Osteoblast (primary cell): ENCODE measurements around the gene PDLIM5. TPM values are rescaled to one million over a fixed set of nuclear protein-coding genes. Genes with fewer than 3 reads are reported as not detected.

ENCODE experiments used
- DNase-seq: peaks from one replicate; pipeline ENCODE4 v3.0.0; 2011; ENCODE audit warnings: low spot score, mixed read lengths; ENCODE audit not compliant: insufficient read length; ENCODE audit errors: missing footprints
- H2AFZ ChIP-seq: 2 replicates; pipeline ENCODE4 v1.6.0; 2011; ENCODE audit warnings: mild to moderate bottlenecking, low read length
- H3K27ac ChIP-seq: 2 replicates; pipeline ENCODE4 v1.5.1; 2011; ENCODE audit warnings: mild to moderate bottlenecking, low read depth, low read length, moderate library complexity
- H3K27me3 ChIP-seq: 2 replicates; pipeline ENCODE4 v1.6.0; 2012; ENCODE audit warnings: mild to moderate bottlenecking, control low read depth, inconsistent platforms, low read length, moderate library complexity; ENCODE audit not compliant: insufficient read depth
- H3K36me3 ChIP-seq: 2 replicates; pipeline ENCODE4 v1.5.1; 2011; ENCODE audit warnings: mild to moderate bottlenecking, low read length, control low read depth, moderate library complexity; ENCODE audit not compliant: insufficient read depth
- H3K4me1 ChIP-seq: 2 replicates; pipeline ENCODE4 v1.5.1; 2011; ENCODE audit warnings: mild to moderate bottlenecking, low read length, control low read depth, moderate library complexity; ENCODE audit not compliant: insufficient read depth
- H3K4me2 ChIP-seq: 2 replicates; pipeline ENCODE4 v1.6.0; 2011; ENCODE audit warnings: mild to moderate bottlenecking, low read length; ENCODE audit not compliant: insufficient read depth
- H3K4me3 ChIP-seq: fragments of 200-600 bp; sonication (generic); 3 replicates; pipeline ENCODE4 v1.5.1; 2012; ENCODE audit warnings: mild to moderate bottlenecking, low read length, inconsistent platforms; ENCODE audit not compliant: insufficient read depth
- H3K79me2 ChIP-seq: 2 replicates; pipeline ENCODE4 v1.6.0; 2012; ENCODE audit warnings: mild to moderate bottlenecking, low read length, control low read depth, inconsistent platforms; ENCODE audit not compliant: insufficient read depth
- H3K9me3 ChIP-seq: 2 replicates; pipeline ENCODE4 v1.5.1; 2011; ENCODE audit warnings: low read depth, low read length, control low read depth
- H4K20me1 ChIP-seq: 2 replicates; pipeline ENCODE4 v1.6.0; 2012; ENCODE audit warnings: mild to moderate bottlenecking, low read length, control low read depth; ENCODE audit not compliant: insufficient read depth
- CTCF ChIP-seq: IDR thresholded peaks from 2 replicates; pipeline ENCODE4 v1.5.1; 2011; ENCODE audit warnings: mild to moderate bottlenecking, low read depth, low read length, moderate library complexity; ENCODE audit errors: extremely low read depth
- total RNA-seq: library from RNA; depleted of rRNA; stranded (reverse); fragments of >200 nt; gene quantifications from 2 replicates; pipeline ENCODE4 v1.2.3, GENCODE V29; 2012

PDLIM5 gene
- total RNA-seq, 1 donor = 312 TPM

GRCh38 chr4:94413085-94413840 lies 38.5 kb upstream of the PDLIM5 start:
- Histone ChIP-seq H3K27ac (peak overlapping the region; percentile 97), H3K27me3 (no peaks in the 10 kb centered on the region), H3K36me3 (no peaks in the 10 kb centered on the region), H3K4me3 (peak overlapping the region; percentile 46), H3K9me3 (no peaks in the 10 kb centered on the region), H4K20me1 (no peaks in the 10 kb centered on the region), H2AFZ (no peak overlapping the region), H3K4me2 (peak overlapping the region; percentile 76), H3K4me1 (peaks cover 60% of the 10 kb centered on the region), H3K79me2 (no peaks in the 10 kb centered on the region)
- no peak for DNase-seq
- TF ChIP-seq CTCF = no peak

GRCh38 chr4:94414907-94415306 lies 36.8 kb upstream of the PDLIM5 start:
- TF ChIP-seq CTCF = no peak

GRCh38 chr4:94415448-94415847 lies 36.3 kb upstream of the PDLIM5 start:
- H4K20me1 ChIP-seq = no peaks in the 10 kb centered on the region
- H3K27me3 ChIP-seq = no peaks in the 10 kb centered on the region
- H3K4me1 ChIP-seq = peaks cover 38% of the 10 kb centered on the region
- no peak overlapping the region for H3K4me2 ChIP-seq
- H3K4me3 ChIP-seq = no peak overlapping the region
- H3K36me3 ChIP-seq = no peaks in the 10 kb centered on the region
- H2AFZ ChIP-seq = no peak overlapping the region
- no peak overlapping the region for H3K27ac ChIP-seq
- H3K79me2 ChIP-seq = no peaks in the 10 kb centered on the region
- H3K9me3 ChIP-seq = no peaks in the 10 kb centered on the region
- TF ChIP-seq CTCF = no peak
- DNase-seq = no peak

More at GRCh38 chr4:94414907-94415306, 36.8 kb upstream of the PDLIM5 start:
- no peaks in the 10 kb centered on the region for H3K36me3 ChIP-seq
- peaks cover 43% of the 10 kb centered on the region for H3K4me1 ChIP-seq
- H2AFZ ChIP-seq = no peak overlapping the region
- DNase-seq = no peak
- H4K20me1 ChIP-seq = no peaks in the 10 kb centered on the region
- H3K4me2 ChIP-seq = no peak overlapping the region
- no peak overlapping the region for H3K4me3 ChIP-seq
- no peaks in the 10 kb centered on the region for H3K27me3 ChIP-seq
- H3K79me2 ChIP-seq = no peaks in the 10 kb centered on the region
- H3K27ac ChIP-seq = no peak overlapping the region
- no peaks in the 10 kb centered on the region for H3K9me3 ChIP-seq

GRCh38 chr4:94416335-94416734 lies 35.4 kb upstream of the PDLIM5 start:
- H3K9me3 ChIP-seq = no peaks in the 10 kb centered on the region
- H3K4me3 ChIP-seq = no peak overlapping the region
- H2AFZ ChIP-seq = no peak overlapping the region
- TF ChIP-seq CTCF = no peak
- no peak overlapping the region for H3K4me2 ChIP-seq
- H3K4me1 ChIP-seq = peaks cover 30% of the 10 kb centered on the region
- no peaks in the 10 kb centered on the region for H3K36me3 ChIP-seq
- H3K27me3 ChIP-seq = no peaks in the 10 kb centered on the region
- no peak overlapping the region for H3K27ac ChIP-seq
- no peaks in the 10 kb centered on the region for H3K79me2 ChIP-seq
- no peak for DNase-seq
- no peaks in the 10 kb centered on the region for H4K20me1 ChIP-seq
